ENCODE results near the gene FYN. TPM values are rescaled to one million over a fixed set of nuclear protein-coding genes. Genes with fewer than 3 reads are reported as not detected.

The FYN gene
- total and polyA plus RNA-seq, 2 of the 4 experiments (the other 2 are of a cell fraction), result 30.8 to 36.4 TPM

DNA sequence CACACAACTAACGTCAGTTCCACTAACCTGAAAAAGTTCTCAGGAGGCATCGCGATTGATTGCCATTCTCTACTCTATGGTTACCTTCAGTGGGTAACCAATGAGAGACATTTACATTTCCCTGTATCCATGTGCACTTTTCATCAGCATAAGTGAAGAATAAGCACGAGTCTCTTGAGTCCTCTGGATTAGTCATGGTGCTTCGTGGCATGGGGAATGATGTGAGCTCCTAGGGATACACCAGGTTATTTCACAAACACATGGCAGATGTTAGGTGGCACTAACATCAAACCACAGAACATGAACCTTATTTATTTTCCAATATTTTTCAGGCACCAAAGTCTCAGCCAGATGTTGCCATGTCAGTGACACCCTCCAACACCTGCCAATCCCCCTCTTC, 64.0 kb downstream of the FYN start:
- ATAC-seq (ENCODE audit: low read depth) (no peak), DNase-seq (peak; percentile 51)
- Histone ChIP-seq H3K56ac (ENCODE audit: extremely low read depth, insufficient read depth, low read length) (no peak overlapping the region), H3K4ac (ENCODE audit: low read depth, low read length) (no peak overlapping the region), H2AK5ac (ENCODE audit: low read depth, low read length) (no peak overlapping the region), H3K9me1 (ENCODE audit: insufficient read depth, low read length) (peaks cover 25% of the 10 kb centered on the region), H3K23ac (ENCODE audit: low read depth, low read length) (no peak overlapping the region), H3K27me3 (ENCODE audit: control insufficient read depth, insufficient read depth, low read length) (no peaks in the 10 kb centered on the region), H3K27ac (ENCODE audit: insufficient read depth, low read length) (no peak overlapping the region), H3K14ac (replicated peaks; ENCODE audit: low read depth, low read length) (no peak overlapping the region), H2BK120ac (ENCODE audit: low read depth, low read length) (no peak overlapping the region), H2BK15ac (ENCODE audit: low read depth, low read length) (no peak overlapping the region), H4K8ac (ENCODE audit: low read depth in 2 of 2, low read length in 2 of 2) (no peak overlapping the region), H3K18ac (ENCODE audit: low read depth, low read length) (no peak overlapping the region), H3K4me2 (ENCODE audit: low read depth, low read length) (no peak overlapping the region), H2AFZ (replicated peaks; ENCODE audit: low read length, poor library complexity) (no peak overlapping the region), H3K9ac (ENCODE audit: low read depth, low read length) (no peak overlapping the region), H3K4me3 (ENCODE audit: insufficient read depth, low read depth, low read length) (no peak overlapping the region), H3K9me3 (ENCODE audit: control insufficient read depth, insufficient read depth, low read length) (no peaks in the 10 kb centered on the region), H4K91ac (ENCODE audit: insufficient read depth, low read depth, low read length) (no peak overlapping the region), H4K5ac (ENCODE audit: low read depth, low read length) (no peak overlapping the region), H3K36me3 (ENCODE audit: control insufficient read depth, insufficient read depth, low read length) (no peaks in the 10 kb centered on the region), H4K20me1 (ENCODE audit: insufficient read depth, low read length) (peaks cover 17% of the 10 kb centered on the region; the same call in 1 of the 2 replicates), H2BK20ac (ENCODE audit: low read depth, low read length) (no peak overlapping the region), H2BK5ac (ENCODE audit: low read depth, low read length, poor library complexity, severe bottlenecking) (no peak overlapping the region), H2AK9ac (replicated peaks; ENCODE audit: low read depth, low read length, poor library complexity) (no peak overlapping the region), H3K79me1 (ENCODE audit: low read depth in 1 of 2, low read length in 2 of 2) (peaks cover 33% of the 10 kb centered on the region in 2 experiments), H3K4me1 (ENCODE audit: control insufficient read depth, insufficient read depth, low read length) (peaks cover 25% of the 10 kb centered on the region)
- CTCF ChIA-PET, result interaction anchor here (0.6 kb wide), 1 partner anchor 143 kb away, joined by 3 read pairs; no protein-coding TSS in a partner anchor
- no CpG with 5 or more reads among the region's 5 CpGs for WGBS, 2 experiments (ENCODE audit: extremely low coverage in 2 of 2, insufficient read length in 1 of 2)
- dilution Hi-C loops (cut with HindIII; ENCODE audit: low sequenced_read_pairs, unreplicated experiment), result no loop called here
- POLR2A ChIA-PET (ENCODE audit: unreplicated experiment), result no interaction called here
- TF ChIP-seq, protein P1, sequence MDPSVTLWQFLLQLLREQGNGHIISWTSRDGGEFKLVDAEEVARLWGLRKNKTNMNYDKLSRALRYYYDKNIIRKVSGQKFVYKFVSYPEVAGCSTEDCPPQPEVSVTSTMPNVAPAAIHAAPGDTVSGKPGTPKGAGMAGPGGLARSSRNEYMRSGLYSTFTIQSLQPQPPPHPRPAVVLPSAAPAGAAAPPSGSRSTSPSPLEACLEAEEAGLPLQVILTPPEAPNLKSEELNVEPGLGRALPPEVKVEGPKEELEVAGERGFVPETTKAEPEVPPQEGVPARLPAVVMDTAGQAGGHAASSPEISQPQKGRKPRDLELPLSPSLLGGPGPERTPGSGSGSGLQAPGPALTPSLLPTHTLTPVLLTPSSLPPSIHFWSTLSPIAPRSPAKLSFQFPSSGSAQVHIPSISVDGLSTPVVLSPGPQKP (IDR thresholded peaks at IDR 0.05; ENCODE audit: borderline replicate concordance, low read depth, low read length), result no peak
- TF ChIP-seq NFE2L2 (IDR thresholded peaks at IDR 0.05; ENCODE audit: low read depth, low read length) (no peak), MXI1 (IDR thresholded peaks at IDR 0.05; ENCODE audit: borderline replicate concordance, low read depth, low read length) (no peak), MAZ (IDR thresholded peaks at IDR 0.05; ENCODE audit: borderline replicate concordance, low read depth, low read length) (no peak), FOS (IDR thresholded peaks at IDR 0.05; ENCODE audit: low read depth, low read length) (no peak), RAD21 (IDR thresholded peaks at IDR 0.05; ENCODE audit: low read length) (no peak), RFX5 (IDR thresholded peaks at IDR 0.05; ENCODE audit: low read depth, low read length) (no peak), SMC3 (IDR thresholded peaks at IDR 0.05; ENCODE audit: low read depth, low read length) (no peak), RCOR1 (IDR thresholded peaks at IDR 0.05; ENCODE audit: insufficient replicate concordance, low read length) (no peak), CEBPB (IDR thresholded peaks at IDR 0.05; ENCODE audit: low read depth, low read length) (no peak), POLR2A (IDR thresholded peaks at IDR 0.05; ENCODE audit: low read depth, low read length) (no peak), MAFK (IDR thresholded peaks at IDR 0.05; ENCODE audit: low read depth, low read length) (no peak), BHLHE40 (IDR thresholded peaks at IDR 0.05; ENCODE audit: low read depth, low read length) (no peak), CHD1 (IDR thresholded peaks at IDR 0.05; ENCODE audit: low read depth, low read length) (no peak)
- TF ChIP-seq, protein P2, sequence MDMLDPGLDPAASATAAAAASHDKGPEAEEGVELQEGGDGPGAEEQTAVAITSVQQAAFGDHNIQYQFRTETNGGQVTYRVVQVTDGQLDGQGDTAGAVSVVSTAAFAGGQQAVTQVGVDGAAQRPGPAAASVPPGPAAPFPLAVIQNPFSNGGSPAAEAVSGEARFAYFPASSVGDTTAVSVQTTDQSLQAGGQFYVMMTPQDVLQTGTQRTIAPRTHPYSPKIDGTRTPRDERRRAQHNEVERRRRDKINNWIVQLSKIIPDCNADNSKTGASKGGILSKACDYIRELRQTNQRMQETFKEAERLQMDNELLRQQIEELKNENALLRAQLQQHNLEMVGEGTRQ (IDR thresholded peaks at IDR 0.05; ENCODE audit: low read depth, low read length), result no peak
- TF ChIP-seq, protein P3, sequence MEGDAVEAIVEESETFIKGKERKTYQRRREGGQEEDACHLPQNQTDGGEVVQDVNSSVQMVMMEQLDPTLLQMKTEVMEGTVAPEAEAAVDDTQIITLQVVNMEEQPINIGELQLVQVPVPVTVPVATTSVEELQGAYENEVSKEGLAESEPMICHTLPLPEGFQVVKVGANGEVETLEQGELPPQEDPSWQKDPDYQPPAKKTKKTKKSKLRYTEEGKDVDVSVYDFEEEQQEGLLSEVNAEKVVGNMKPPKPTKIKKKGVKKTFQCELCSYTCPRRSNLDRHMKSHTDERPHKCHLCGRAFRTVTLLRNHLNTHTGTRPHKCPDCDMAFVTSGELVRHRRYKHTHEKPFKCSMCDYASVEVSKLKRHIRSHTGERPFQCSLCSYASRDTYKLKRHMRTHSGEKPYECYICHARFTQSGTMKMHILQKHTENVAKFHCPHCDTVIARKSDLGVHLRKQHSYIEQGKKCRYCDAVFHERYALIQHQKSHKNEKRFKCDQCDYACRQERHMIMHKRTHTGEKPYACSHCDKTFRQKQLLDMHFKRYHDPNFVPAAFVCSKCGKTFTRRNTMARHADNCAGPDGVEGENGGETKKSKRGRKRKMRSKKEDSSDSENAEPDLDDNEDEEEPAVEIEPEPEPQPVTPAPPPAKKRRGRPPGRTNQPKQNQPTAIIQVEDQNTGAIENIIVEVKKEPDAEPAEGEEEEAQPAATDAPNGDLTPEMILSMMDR (conservative IDR thresholded peaks at IDR 0.05; ENCODE audit: low read depth, low read length), result no peak
- in situ Hi-C loops (cut with MboI; ENCODE audit: low sequenced_read_pairs), result no loop called here
- intact Hi-C loops (cut with micrococcal nuclease), result loop anchor here (10.0 kb wide), 1 partner anchor 84 kb away; no protein-coding TSS in a partner anchor
- no TSS peak for BruUV-seq (replicated peaks)

Measured in IMR-90 (cell line).